Fibroblast of pulmonary artery (primary cell): ENCODE data around the gene C1QTNF1.
A peak's percentile ranks its signal among the peaks of the same experiment; 100 is the strongest.

Experiments
- DNase-seq: peaks from one replicate; pipeline ENCODE4 v3.0.0-alpha.2; 2010; ENCODE audit warnings: low read depth
- H3K4me3 ChIP-seq: replicated peaks from 2 replicates; pipeline ENCODE4 v1.5.1; 2011; ENCODE audit warnings: low read depth, mild to moderate bottlenecking, control low read depth, low read length, moderate library complexity
- CTCF ChIP-seq: IDR thresholded peaks from 2 replicates; pipeline ENCODE4 v1.5.1; 2011; ENCODE audit warnings: mild to moderate bottlenecking, control low read depth, low read length, inconsistent platforms; ENCODE audit errors: missing control alignments

C1QTNF1 gene

GRCh38 chr17:78979780-78980623 is 44.0 kb upstream of the C1QTNF1 start, which contains the start of gene LGALS3BP:
Gene LGALS3BP (minus strand): TSS chr17:78979923. CDS start chr17:78977191, 2,732 bp downstream.
- peak within 1 kb of the TSS; percentile 56 for H3K4me3 ChIP-seq
- DNase-seq: peak; percentile 89
- TF ChIP-seq CTCF: no peak

GRCh38 chr17:78980624-78980972 is 43.4 kb upstream of the C1QTNF1 start:
- no peak for TF ChIP-seq CTCF
- no peak for DNase-seq

GRCh38 chr17:78981010-78981888 is 42.7 kb upstream of the C1QTNF1 start:
- no peak for TF ChIP-seq CTCF
- H3K4me3 ChIP-seq: no peak overlapping the region
- no peak for DNase-seq

More at GRCh38 chr17:78980624-78980972, 43.4 kb upstream of the C1QTNF1 start:
- no peak overlapping the region for H3K4me3 ChIP-seq

GRCh38 chr17:78985395-78985794 is 38.6 kb upstream of the C1QTNF1 start:
- no peak overlapping the region for H3K4me3 ChIP-seq
- no peak for TF ChIP-seq CTCF
- no peak for DNase-seq

GRCh38 chr17:78986048-78986648 is 37.8 kb upstream of the C1QTNF1 start:
- DNase-seq: peak; percentile 81
- H3K4me3 ChIP-seq: peak overlapping the region; percentile 34
- peak; percentile 55 for TF ChIP-seq CTCF

- TF ChIP-seq CTCF: no peak
- H3K4me3 ChIP-seq: peak overlapping the region; percentile 34
- DNase-seq: peak; percentile 80
Observed at GRCh38 chr17:78986649-78987328, 37.2 kb upstream of the C1QTNF1 start.
